HEK293 (cell line): ENCODE results near the gene LENEP.

ENCODE experiments used
- CTCF ChIP-seq: fragments of 450-650 bp; formaldehyde crosslinking; IDR thresholded peaks from 2 replicates; pipeline ENCODE4 v1.5.1; 2016; ENCODE audit warnings: missing biosample characterization, missing genetic modification characterization
- GLI4 ChIP-seq: fragments of 450-650 bp; formaldehyde crosslinking; IDR thresholded peaks from 2 replicates; pipeline ENCODE4 v1.5.1; 2016; ENCODE audit warnings: missing biosample characterization, missing genetic modification characterization
- ZBTB26 ChIP-seq: fragments of 450-650 bp; formaldehyde crosslinking; optimal IDR thresholded peaks from 2 replicates; pipeline ENCODE3; 2016; ENCODE audit warnings: missing biosample characterization, mild to moderate bottlenecking, missing genetic modification characterization
- ZNF274 ChIP-seq, 2 experiments: fragments of 200-500 bp in 1 of 2; fragments of 450-650 bp in 1 of 2; sonication (Bioruptor generic) in 1 of 2; formaldehyde crosslinking in 1 of 2; IDR thresholded peaks; 2 replicates each; pipeline versions ENCODE4 v1.5.1 to v1.6.1; 2014 to 2016; ENCODE audit warnings: borderline replicate concordance in 1 of 2, inconsistent platforms in 1 of 2, low read length in 1 of 2, missing biosample characterization in 1 of 2, missing genetic modification characterization in 1 of 2
- TF ChIP-seq, protein P1 (sequence below): fragments of 450-650 bp; formaldehyde crosslinking; IDR thresholded peaks from 2 replicates; pipeline ENCODE4 v1.5.1; 2016; ENCODE audit warnings: missing biosample characterization, missing genetic modification characterization

GRCh38 chr1:154945160-154945961 is 48.0 kb upstream of the LENEP start:
- no peak for TF ChIP-seq CTCF
- no peak for TF ChIP-seq ZBTB26 (tag by site-specific recombination)
- TF ChIP-seq, protein P1, sequence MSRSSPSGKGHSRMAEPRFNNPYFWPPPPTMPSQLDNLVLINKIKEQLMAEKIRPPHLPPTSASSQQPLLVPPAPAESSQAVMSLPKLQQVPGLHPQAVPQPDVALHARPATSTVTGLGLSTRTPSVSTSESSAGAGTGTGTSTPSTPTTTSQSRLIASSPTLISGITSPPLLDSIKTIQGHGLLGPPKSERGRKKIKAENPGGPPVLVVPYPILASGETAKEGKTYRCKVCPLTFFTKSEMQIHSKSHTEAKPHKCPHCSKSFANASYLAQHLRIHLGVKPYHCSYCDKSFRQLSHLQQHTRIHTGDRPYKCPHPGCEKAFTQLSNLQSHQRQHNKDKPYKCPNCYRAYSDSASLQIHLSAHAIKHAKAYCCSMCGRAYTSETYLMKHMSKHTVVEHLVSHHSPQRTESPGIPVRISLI, result no peak
- no peak for TF ChIP-seq ZNF274 (IDR thresholded peaks at IDR 0.05; ENCODE audit: low read length)
- TF ChIP-seq ZNF274 (tag by site-specific recombination; IDR thresholded peaks at IDR 0.05; ENCODE audit: borderline replicate concordance), result no peak
- TF ChIP-seq GLI4 (tag by site-specific recombination), result no peak
